Prostate gland (tissue), 2 donors: Measurements from ENCODE around the gene P3H2. TPM values are rescaled to one million over a fixed set of nuclear protein-coding genes. Genes with fewer than 3 reads are reported as not detected.
A peak's percentile ranks its signal among the peaks of the same experiment; 100 is the strongest.

Experiments
- DNase-seq: peaks from one replicate; pipeline ENCODE4 v3.0.0-alpha.2; 2019; ENCODE audit warnings: low spot score
- H3K27ac ChIP-seq, 2 donors: fragments of 200-600 bp; sonication (generic); 2 replicates each; pipeline ENCODE4 v1.5.1; 2017 to 2019
- H3K27me3 ChIP-seq: fragments of 200-600 bp; sonication (generic); replicated peaks from 2 replicates; pipeline ENCODE4 v1.5.1; 2019; ENCODE audit not compliant: insufficient read depth
- H3K36me3 ChIP-seq, 2 donors: fragments of 200-600 bp; sonication (generic); 1 replicate in 1 of 2; 2 replicates in 1 of 2; pipeline versions ENCODE4 v1.5.1 to v1.8.1; 2017 to 2019
- H3K4me1 ChIP-seq: fragments of 200-600 bp; sonication (generic); replicated peaks from 2 replicates; pipeline ENCODE4 v1.5.1; 2019
- H3K4me3 ChIP-seq, 2 donors: fragments of 200-600 bp; sonication (generic); 2 replicates each; pipeline ENCODE4 v1.5.1; 2017 to 2019
- H3K9me3 ChIP-seq: fragments of 200-600 bp; sonication (generic); 2 replicates; pipeline ENCODE4 v1.5.1; 2017
- POLR2A ChIP-seq: fragments of 450-650 bp; IDR thresholded peaks from one replicate; pipeline ENCODE4 v1.6.1; 2016; ENCODE audit warnings: antibody characterized with exemption, mild to moderate bottlenecking
- POLR2AphosphoS5 ChIP-seq: sonication (generic); formaldehyde crosslinking; IDR thresholded peaks from one replicate; pipeline ENCODE4 v1.6.1; 2017; ENCODE audit warnings: antibody characterized with exemption
- WGBS: methylation state at CpG from one replicate; pipeline ENCODE4 v1.1.5; 2018; 5-methylcytosine and 5-hydroxymethylcytosine counted together
- intact Hi-C: fragments of 100-400 bp; cut with DNase I; formaldehyde crosslinking; loops from one replicate; pipeline ENCODE4 v1.14.2; 2022
- total RNA-seq, 2 donors: library from RNA; depleted of rRNA; stranded (reverse); fragments of >200 nt; gene quantifications; one replicate each; pipeline ENCODE4 v1.1.0, GENCODE V29; 2016
- TF ChIP-seq, protein P1 (sequence below), 4 experiments: fragments of 200-600 bp in 2 of 4; fragments of 450-650 bp in 2 of 4; sonication (generic) in 2 of 4; IDR thresholded peaks; 1 replicate in 3 of 4; 2 replicates in 1 of 4; pipeline ENCODE4 v1.5.1; 2016 to 2019; ENCODE audit warnings: antibody characterized with exemption in 4 of 4, mild to moderate bottlenecking in 2 of 4, moderate library complexity in 2 of 4

P3H2 gene
- total RNA-seq: 10 to 100 TPM; 20.6 to 82.8 TPM

DNA sequence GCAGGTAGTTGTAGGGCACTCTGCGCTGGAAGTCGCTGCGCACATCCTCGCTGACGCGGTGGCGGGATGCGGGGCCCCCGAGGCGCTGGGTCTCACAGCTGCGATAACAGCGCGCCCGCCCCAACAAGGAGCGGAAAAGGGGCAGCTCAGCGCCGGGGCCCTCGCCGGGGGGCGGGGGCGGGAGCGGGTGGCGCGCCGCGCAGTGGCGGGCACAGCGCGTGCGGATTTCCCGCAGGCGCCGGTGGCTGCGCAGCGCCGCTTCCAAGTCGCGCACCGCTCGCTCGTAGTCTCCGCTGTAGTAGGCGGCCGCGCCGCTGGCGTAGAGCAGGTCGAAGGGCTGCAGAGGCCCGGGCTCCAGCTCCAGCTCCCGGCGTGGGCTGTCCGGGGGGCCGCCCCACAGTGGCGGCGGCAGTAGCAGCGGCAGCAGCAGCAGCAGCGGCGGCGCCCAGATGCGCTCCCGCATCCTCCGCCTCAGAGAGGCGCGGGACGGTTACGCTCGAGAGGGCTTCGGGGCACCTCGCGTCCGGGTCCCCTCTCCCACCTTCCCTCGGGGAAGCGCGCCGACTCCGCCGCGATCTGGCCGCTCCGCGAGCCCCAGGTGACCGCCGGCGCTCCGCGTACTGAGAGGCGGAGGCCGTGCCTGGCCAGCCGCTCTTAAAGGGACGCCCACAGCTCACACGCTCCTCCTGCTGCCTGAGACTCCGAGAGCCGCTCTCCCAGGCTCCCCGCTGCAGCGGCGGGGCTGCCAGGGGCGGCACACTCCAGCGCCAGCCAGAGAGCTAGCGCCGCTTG lies at the start of gene P3H2:
Gene P3H2 (minus strand): TSS at position 629 of the 792 bp plus-strand sequence. CDS start 166 bp downstream, at position 463.
- Histone ChIP-seq H3K9me3 (no peaks in the 10 kb centered on the region), H3K27me3 (no peaks in the 10 kb centered on the region), H3K36me3 (no peaks in the 10 kb centered on the region), H3K4me1 (peaks cover 11% of the 10 kb centered on the region), H3K4me3 (peak within 1 kb of the TSS; percentile 82 to 89), H3K27ac (peak within 1 kb of the TSS; percentile 82 to 84)
- TF ChIP-seq POLR2AphosphoS5 (peak; percentile 51), POLR2A (no peak)
- TF ChIP-seq, protein P1, sequence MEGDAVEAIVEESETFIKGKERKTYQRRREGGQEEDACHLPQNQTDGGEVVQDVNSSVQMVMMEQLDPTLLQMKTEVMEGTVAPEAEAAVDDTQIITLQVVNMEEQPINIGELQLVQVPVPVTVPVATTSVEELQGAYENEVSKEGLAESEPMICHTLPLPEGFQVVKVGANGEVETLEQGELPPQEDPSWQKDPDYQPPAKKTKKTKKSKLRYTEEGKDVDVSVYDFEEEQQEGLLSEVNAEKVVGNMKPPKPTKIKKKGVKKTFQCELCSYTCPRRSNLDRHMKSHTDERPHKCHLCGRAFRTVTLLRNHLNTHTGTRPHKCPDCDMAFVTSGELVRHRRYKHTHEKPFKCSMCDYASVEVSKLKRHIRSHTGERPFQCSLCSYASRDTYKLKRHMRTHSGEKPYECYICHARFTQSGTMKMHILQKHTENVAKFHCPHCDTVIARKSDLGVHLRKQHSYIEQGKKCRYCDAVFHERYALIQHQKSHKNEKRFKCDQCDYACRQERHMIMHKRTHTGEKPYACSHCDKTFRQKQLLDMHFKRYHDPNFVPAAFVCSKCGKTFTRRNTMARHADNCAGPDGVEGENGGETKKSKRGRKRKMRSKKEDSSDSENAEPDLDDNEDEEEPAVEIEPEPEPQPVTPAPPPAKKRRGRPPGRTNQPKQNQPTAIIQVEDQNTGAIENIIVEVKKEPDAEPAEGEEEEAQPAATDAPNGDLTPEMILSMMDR (IDR thresholded peaks at IDR 0.05): peak; percentile 14 to 63 (median 48)
- WGBS: under 1% methylated on average over 39 of the region's 100 CpGs
- peak; percentile 87 for DNase-seq
- intact Hi-C loops: loop anchor here (5.0 kb wide), 2 partner anchors 103 to 148 kb away; no protein-coding TSS in a partner anchor

DNA sequence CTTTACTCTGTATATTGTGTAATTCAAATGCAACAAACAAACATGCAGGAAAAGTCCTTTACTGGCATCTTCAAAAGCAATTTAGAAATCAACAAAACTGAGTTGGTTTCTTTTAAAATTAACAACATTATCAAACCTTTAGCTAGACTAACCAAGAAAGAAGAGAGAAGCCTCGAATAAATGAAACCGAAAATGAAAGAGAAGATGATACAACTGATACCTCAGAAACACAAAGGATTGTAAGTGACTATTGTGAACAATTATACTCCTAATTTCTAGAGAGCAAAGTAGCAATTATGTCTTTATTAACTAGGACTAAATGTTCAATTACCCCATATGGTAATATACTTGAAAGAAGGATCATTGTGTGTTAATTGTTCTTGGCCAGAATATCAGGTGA lies 49.2 kb upstream of the P3H2 start:
- Histone ChIP-seq H3K36me3 (no peaks in the 10 kb centered on the region), H3K27ac (no peak overlapping the region), H3K4me1 (no peaks in the 10 kb centered on the region), H3K9me3 (no peaks in the 10 kb centered on the region), H3K27me3 (no peaks in the 10 kb centered on the region), H3K4me3 (no peak overlapping the region)
- DNase-seq: no peak
- 58% methylated on average over 2 of the region's 2 CpGs for WGBS
- no peak for TF ChIP-seq POLR2A
- intact Hi-C loops: no loop called here

DNA sequence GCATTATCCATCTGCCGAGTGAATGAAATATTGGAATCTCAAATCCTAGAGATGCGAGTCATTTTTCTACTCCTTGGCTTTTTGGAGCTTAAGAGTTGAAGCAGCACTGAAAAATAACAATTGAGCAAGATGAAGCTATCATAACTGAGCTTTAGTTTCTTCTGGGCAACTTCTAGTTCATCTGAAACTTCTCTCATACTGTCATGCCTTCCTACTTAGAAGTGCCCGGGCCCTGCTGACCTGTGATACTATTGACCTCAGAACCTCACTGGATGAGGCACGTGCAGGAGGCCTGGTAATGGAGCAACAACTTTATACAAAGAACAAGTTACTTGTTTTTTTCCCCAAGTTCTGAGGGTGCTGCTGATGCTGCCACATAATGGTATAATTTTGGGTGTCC lies 48.5 kb upstream of the P3H2 start:
- TF ChIP-seq POLR2AphosphoS5: no peak
- TF ChIP-seq POLR2A: no peak
- TF ChIP-seq, protein P1 (IDR thresholded peaks at IDR 0.05): no peak
- no peak for DNase-seq
- H3K9me3 ChIP-seq: no peaks in the 10 kb centered on the region
- intact Hi-C loops: no loop called here
- no peak overlapping the region for H3K4me3 ChIP-seq
- no peak overlapping the region for H3K27ac ChIP-seq
- no peaks in the 10 kb centered on the region for H3K4me1 ChIP-seq
- no peaks in the 10 kb centered on the region for H3K27me3 ChIP-seq
- 83% methylated on average over 4 of the region's 4 CpGs for WGBS
- no peaks in the 10 kb centered on the region for H3K36me3 ChIP-seq

DNA sequence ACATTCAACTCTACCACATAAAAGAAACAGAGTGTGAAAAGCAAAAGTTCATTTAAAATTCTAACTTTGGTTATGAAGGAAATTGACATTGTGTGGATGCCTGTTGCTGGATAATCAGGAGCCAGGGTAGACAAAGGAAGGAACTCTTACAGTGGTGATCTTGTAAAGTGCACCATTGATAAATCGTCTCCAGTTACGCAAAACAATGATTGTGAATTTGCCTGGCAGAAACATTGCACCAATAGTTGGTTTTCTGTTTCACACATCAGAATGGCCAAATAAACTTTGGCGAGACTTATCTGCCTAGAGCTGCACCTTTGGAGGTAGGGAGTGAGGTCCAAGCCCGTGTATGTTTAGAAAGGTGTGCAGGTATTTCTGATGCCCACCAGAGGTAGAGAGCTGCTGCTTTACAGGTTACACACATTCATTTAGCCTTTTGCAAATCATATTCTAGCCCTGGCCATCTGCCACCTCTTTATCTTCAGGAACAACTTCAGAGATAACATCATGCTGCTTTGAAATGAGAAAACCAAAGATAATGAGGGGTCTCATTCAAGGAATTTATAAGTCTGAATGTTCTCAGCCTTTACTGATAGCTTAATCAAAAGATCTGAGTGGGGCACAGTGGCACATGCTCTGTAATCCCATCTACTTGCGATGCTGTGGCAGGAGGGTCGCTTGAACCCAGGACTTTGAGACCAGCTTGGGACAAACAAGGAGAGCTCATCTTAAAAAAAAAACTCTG lies 47.4 kb upstream of the P3H2 start:
- TF ChIP-seq POLR2AphosphoS5: no peak
- TF ChIP-seq, protein P1 (IDR thresholded peaks at IDR 0.05): no peak
- no peak for TF ChIP-seq POLR2A
- no peak overlapping the region for H3K4me3 ChIP-seq
- DNase-seq: no peak
- H3K4me1 ChIP-seq: no peaks in the 10 kb centered on the region
- H3K9me3 ChIP-seq: no peaks in the 10 kb centered on the region
- no peaks in the 10 kb centered on the region for H3K27me3 ChIP-seq
- no peak overlapping the region for H3K27ac ChIP-seq
- intact Hi-C loops: no loop called here
- WGBS: 64% methylated on average over 6 of the region's 6 CpGs
- no peaks in the 10 kb centered on the region for H3K36me3 ChIP-seq

GRCh38 chr3:190166948-190167347 lies 46.3 kb upstream of the P3H2 start:
- WGBS: 91% methylated on average over 4 of the region's 4 CpGs
- H3K9me3 ChIP-seq: no peaks in the 10 kb centered on the region
- intact Hi-C loops: no loop called here
- no peak for DNase-seq
- H3K27ac ChIP-seq: no peak overlapping the region
- H3K4me1 ChIP-seq: no peaks in the 10 kb centered on the region
- H3K4me3 ChIP-seq: no peak overlapping the region
- no peaks in the 10 kb centered on the region for H3K36me3 ChIP-seq
- TF ChIP-seq, protein P1 (IDR thresholded peaks at IDR 0.05): no peak
- TF ChIP-seq POLR2A: no peak
- TF ChIP-seq POLR2AphosphoS5: no peak
- H3K27me3 ChIP-seq: no peaks in the 10 kb centered on the region
